K562 (cell line): ENCODE results near the gene MRPL40.

ENCODE experiments used
- BHLHE40 ChIP-seq: IDR thresholded peaks from 2 replicates; pipeline ENCODE4 v1.6.1; 2011; ENCODE audit warnings: low read length, improper control_type of control experiment
- CHD1 ChIP-seq: fragments of 200-600 bp; sonication (generic); IDR thresholded peaks from one replicate; pipeline ENCODE4 v1.6.1; 2012; ENCODE audit warnings: mild to moderate bottlenecking, moderate library complexity, low read length, inconsistent platforms
- CTCF ChIP-seq, 3 experiments: IDR thresholded peaks in 2 of 3; conservative IDR thresholded peaks in 1 of 3; 2 replicates each; pipeline ENCODE4 v1.5.1; 2011 to 2012; ENCODE audit warnings: low read length in 3 of 3, mild to moderate bottlenecking in 3 of 3, control low read depth in 2 of 3, improper control_type of control experiment in 1 of 3, inconsistent platforms in 1 of 3, low read depth in 1 of 3, mixed read lengths in 1 of 3, moderate library complexity in 1 of 3; ENCODE audit not compliant: insufficient read depth in 2 of 3
- EP300 ChIP-seq: IDR thresholded peaks from 2 replicates; pipeline ENCODE4 v1.6.1; 2012; ENCODE audit warnings: low read length, improper control_type of control experiment
- POLR2AphosphoS2 ChIP-seq: IDR thresholded peaks from 2 replicates; pipeline ENCODE4 v1.6.1; 2012; ENCODE audit warnings: low read length, improper control_type of control experiment
- SMARCA5 ChIP-seq: fragments of 450-650 bp; IDR thresholded peaks from 2 replicates; pipeline ENCODE4 v1.6.1; 2016
- TGIF2 ChIP-seq: sonication (generic); formaldehyde crosslinking; IDR thresholded peaks from 2 replicates; pipeline ENCODE4 v1.8.1; 2022; ENCODE audit warnings: mild to moderate bottlenecking, missing genetic modification reagents, moderate library complexity
- ZNF174 ChIP-seq: fragments of 250-450 bp; sonication (Bioruptor Pico); IDR thresholded peaks from 2 replicates; pipeline ENCODE4 v1.4.0; 2020; ENCODE audit warnings: mild to moderate bottlenecking

- TF ChIP-seq ZNF174 (no peak), CTCF (IDR thresholded peaks at IDR 0.05 in 2 of 3, conservative IDR thresholded peaks at IDR 0.05 in 1 of 3; ENCODE audit: insufficient read depth in 2 of 3, low read depth in 1 of 3, low read length in 3 of 3) (no peak), CHD1 (no peak), POLR2AphosphoS2 (no peak), EP300 (no peak), BHLHE40 (no peak), SMARCA5 (no peak), TGIF2 (CRISPR knock-in tag) (no peak)
These were observed 35.6 kb downstream of the MRPL40 start for GRCh38 chr22:19467912-19468311.
